GM12865 (cell line): Measurements from ENCODE around the gene ADAM8.

Experiments
- DNase-seq: peaks from one replicate; pipeline ENCODE4 v3.0.0; 2010; ENCODE audit warnings: low read depth
- H3K4me3 ChIP-seq: 2 replicates; pipeline ENCODE4 v1.5.1; 2011; ENCODE audit warnings: mild to moderate bottlenecking, low read depth, low read length, control low read depth
- TF ChIP-seq, protein P1 (sequence below): IDR thresholded peaks from 2 replicates; pipeline ENCODE4 v1.5.1; 2011; ENCODE audit warnings: low read length, control low read depth, low read depth, inconsistent platforms; ENCODE audit not compliant: insufficient read depth; ENCODE audit errors: missing control alignments

The ADAM8 gene

GRCh38 chr10:133312016-133312768, 35.5 kb upstream of the ADAM8 start:
- TF ChIP-seq, protein P1, sequence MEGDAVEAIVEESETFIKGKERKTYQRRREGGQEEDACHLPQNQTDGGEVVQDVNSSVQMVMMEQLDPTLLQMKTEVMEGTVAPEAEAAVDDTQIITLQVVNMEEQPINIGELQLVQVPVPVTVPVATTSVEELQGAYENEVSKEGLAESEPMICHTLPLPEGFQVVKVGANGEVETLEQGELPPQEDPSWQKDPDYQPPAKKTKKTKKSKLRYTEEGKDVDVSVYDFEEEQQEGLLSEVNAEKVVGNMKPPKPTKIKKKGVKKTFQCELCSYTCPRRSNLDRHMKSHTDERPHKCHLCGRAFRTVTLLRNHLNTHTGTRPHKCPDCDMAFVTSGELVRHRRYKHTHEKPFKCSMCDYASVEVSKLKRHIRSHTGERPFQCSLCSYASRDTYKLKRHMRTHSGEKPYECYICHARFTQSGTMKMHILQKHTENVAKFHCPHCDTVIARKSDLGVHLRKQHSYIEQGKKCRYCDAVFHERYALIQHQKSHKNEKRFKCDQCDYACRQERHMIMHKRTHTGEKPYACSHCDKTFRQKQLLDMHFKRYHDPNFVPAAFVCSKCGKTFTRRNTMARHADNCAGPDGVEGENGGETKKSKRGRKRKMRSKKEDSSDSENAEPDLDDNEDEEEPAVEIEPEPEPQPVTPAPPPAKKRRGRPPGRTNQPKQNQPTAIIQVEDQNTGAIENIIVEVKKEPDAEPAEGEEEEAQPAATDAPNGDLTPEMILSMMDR, result no peak
- no peak for DNase-seq
- H3K4me3 ChIP-seq, result no peak overlapping the region

DNA sequence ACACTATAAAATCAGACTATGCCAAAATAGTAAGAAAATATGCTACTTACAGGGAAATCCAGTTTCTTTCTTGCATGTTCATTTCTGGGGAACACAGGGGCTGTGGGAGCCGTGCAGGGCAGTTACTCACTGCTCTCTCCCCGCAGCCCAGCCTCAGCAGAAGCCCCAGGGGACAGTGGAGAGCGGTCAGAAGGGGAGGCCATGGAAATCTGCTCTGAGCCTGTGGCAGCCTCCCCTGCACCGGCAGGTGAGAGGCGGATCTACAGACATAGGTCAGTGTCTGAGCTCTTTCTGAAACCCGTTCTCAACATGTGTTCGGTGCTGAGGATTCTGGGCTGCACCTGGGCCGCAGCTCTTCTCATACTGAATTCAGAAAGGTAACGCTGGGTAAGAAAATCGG, 34.9 kb upstream of the ADAM8 start:
- TF ChIP-seq, protein P1, result no peak
- DNase-seq, result no peak
- no peak overlapping the region for H3K4me3 ChIP-seq

GRCh38 chr10:133310789-133311188, 34.1 kb upstream of the ADAM8 start:
- no peak overlapping the region for H3K4me3 ChIP-seq
- no peak for DNase-seq
- TF ChIP-seq, protein P1, result no peak

DNA sequence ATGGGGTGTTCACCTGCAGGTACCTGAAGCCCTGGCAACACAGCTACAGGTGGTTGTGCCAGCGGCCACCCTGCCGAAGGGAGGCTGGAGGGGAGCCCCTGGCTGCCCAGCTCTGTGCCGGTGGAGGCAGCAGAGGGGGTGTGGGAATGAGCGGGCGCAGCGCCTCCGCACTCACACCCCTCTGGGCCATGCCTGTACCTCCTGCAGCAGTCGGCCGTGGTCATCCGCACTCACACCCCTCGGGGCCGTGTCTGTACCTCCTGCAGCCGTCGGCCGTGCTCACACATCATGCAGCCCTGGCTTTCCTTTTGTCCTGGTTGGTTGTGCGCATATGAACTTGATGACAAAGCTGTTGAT, 33.7 kb upstream of the ADAM8 start:
- no peak overlapping the region for H3K4me3 ChIP-seq
- DNase-seq, result no peak
- TF ChIP-seq, protein P1, result no peak

- H3K4me3 ChIP-seq, result no peak overlapping the region
- TF ChIP-seq, protein P1, result no peak
- no peak for DNase-seq
Measured at GRCh38 chr10:133309720-133310398, 33.2 kb upstream of the ADAM8 start.

- peak; percentile 94 for DNase-seq
- peak overlapping the region; percentile 96 for H3K4me3 ChIP-seq
- TF ChIP-seq, protein P1, result no peak
Measured at GRCh38 chr10:133309100-133309719, 32.5 kb upstream of the ADAM8 start.
